ENCODE results near the gene PDCD6IP. TPM values are rescaled to one million over a fixed set of nuclear protein-coding genes. Genes with fewer than 3 reads are reported as not detected.

Gene PDCD6IP, protein sequence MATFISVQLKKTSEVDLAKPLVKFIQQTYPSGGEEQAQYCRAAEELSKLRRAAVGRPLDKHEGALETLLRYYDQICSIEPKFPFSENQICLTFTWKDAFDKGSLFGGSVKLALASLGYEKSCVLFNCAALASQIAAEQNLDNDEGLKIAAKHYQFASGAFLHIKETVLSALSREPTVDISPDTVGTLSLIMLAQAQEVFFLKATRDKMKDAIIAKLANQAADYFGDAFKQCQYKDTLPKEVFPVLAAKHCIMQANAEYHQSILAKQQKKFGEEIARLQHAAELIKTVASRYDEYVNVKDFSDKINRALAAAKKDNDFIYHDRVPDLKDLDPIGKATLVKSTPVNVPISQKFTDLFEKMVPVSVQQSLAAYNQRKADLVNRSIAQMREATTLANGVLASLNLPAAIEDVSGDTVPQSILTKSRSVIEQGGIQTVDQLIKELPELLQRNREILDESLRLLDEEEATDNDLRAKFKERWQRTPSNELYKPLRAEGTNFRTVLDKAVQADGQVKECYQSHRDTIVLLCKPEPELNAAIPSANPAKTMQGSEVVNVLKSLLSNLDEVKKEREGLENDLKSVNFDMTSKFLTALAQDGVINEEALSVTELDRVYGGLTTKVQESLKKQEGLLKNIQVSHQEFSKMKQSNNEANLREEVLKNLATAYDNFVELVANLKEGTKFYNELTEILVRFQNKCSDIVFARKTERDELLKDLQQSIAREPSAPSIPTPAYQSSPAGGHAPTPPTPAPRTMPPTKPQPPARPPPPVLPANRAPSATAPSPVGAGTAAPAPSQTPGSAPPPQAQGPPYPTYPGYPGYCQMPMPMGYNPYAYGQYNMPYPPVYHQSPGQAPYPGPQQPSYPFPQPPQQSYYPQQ
- total RNA-seq (ENCODE audit: low replicate concordance) = 43.6 and 67.5 TPM in 2 replicates

DNA sequence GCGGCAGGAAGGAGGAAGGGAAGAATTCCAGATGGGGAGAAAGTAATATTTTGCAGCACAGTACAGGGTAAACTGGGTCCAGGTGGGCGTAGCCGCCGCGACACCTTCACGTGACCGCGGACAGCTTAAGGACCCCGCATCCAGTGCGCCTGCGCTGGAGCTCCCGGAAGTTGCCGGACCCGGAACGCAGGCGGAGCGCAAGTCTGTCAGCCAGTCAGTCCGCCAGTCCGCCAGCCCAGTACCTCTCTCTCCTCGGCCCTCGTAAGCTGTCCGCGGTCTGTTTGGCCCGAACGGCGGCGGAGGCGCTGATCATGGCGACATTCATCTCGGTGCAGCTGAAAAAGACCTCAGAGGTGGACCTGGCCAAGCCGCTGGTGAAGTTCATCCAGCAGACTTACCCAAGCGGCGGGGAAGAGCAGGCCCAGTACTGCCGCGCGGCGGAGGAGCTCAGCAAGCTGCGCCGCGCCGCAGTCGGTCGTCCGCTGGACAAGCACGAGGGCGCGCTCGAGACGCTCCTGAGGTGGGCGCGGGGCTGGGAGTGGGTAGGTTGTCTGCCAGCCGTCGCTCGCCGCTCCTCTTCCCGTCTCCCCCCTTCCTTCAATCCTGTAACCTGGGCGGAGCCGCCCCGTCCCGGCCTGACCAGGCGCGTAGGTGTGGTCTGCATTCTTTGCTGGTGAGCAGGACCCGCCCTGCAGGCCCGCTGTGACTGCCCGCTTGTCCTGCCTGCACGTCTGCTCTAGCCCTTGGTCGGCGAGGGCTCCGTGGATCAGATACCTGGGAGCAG is at the start of gene PDCD6IP:
PDCD6IP (plus strand) TSS at position 213 of the 784 bp plus-strand sequence; CDS start at position 312, 99 bp downstream.

Other genes starting within 250 kb of the PDCD6IP start
- 56.9 and 59.1 TPM in 2 replicates for gene CLASP2, start 80.4 kb upstream of the PDCD6IP start, total RNA-seq (ENCODE audit: low replicate concordance)

All from smooth muscle cell of the coronary artery (primary cell).